Urinary bladder (tissue), 4 donors: Measurements from ENCODE around the gene ZNF565. TPM values are rescaled to one million over a fixed set of nuclear protein-coding genes. Genes with fewer than 3 reads are reported as not detected.
"Not testable (repeated sequence)": the region's sequence is repeated elsewhere in the genome, so short reads cannot be mapped to it uniquely, and the experiment has no call there.

ENCODE experiments used
- DNase-seq: peaks from one replicate; pipeline ENCODE4 v3.0.0-alpha.2; 2015; ENCODE audit errors: extremely low spot score
- H3K27ac ChIP-seq: one replicate; pipeline ENCODE4 v1.5.1; 2013; ENCODE audit warnings: low read depth, mild to moderate bottlenecking, moderate library complexity
- H3K36me3 ChIP-seq: one replicate; pipeline ENCODE4 v1.6.1; 2013; ENCODE audit warnings: mild to moderate bottlenecking, moderate library complexity; ENCODE audit not compliant: insufficient read depth
- H3K4me1 ChIP-seq: one replicate; pipeline ENCODE4 v1.6.1; 2013; ENCODE audit warnings: mild to moderate bottlenecking, moderate library complexity; ENCODE audit not compliant: insufficient read depth
- H3K4me3 ChIP-seq: one replicate; pipeline ENCODE4 v1.5.1; 2013; ENCODE audit warnings: low read depth, low read length
- WGBS: extraction: QIAGEN DNeasy Blood & Tissue Kit; methylation state at CpG from one replicate; pipeline ENCODE4 v1.1.7; 2013; 5-methylcytosine and 5-hydroxymethylcytosine counted together
- polyA plus RNA-seq: library from polyadenylated mRNA; stranded (reverse); fragments of 200-250 nt; gene quantifications from one replicate; pipeline ENCODE4 v1.2.3, GENCODE V29; 2013
- total RNA-seq: library from RNA; depleted of rRNA; stranded (reverse); fragments of >200 nt; gene quantifications from one replicate; pipeline ENCODE4 v1.2.3, GENCODE V29; 2014
- donor health status: healthy with polysubstance abuse.
- donor health status: healthy.

The ZNF565 gene
- total and polyA plus RNA-seq, 2 donors = 4.0 to 10.8 TPM

DNA sequence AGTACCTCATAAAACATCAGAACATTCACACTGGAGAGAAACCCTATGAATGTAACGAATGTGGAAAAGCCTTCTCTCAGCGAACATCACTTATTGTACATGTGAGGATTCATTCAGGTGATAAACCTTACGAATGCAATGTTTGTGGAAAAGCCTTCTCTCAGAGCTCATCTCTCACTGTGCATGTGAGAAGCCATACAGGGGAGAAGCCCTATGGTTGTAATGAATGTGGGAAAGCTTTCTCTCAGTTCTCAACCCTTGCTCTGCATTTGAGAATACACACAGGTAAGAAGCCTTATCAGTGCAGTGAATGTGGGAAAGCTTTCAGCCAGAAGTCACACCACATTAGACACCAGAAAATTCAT, 22.5 kb upstream of the ZNF565 start:
- no peak overlapping the region for H3K27ac ChIP-seq
- H3K36me3 ChIP-seq = peaks cover 24% of the 10 kb centered on the region
- DNase-seq = no peak
- H3K4me3 ChIP-seq = no peak overlapping the region
- WGBS = over 99% methylated on average over 3 of the region's 3 CpGs
- no peaks in the 10 kb centered on the region for H3K4me1 ChIP-seq

DNA sequence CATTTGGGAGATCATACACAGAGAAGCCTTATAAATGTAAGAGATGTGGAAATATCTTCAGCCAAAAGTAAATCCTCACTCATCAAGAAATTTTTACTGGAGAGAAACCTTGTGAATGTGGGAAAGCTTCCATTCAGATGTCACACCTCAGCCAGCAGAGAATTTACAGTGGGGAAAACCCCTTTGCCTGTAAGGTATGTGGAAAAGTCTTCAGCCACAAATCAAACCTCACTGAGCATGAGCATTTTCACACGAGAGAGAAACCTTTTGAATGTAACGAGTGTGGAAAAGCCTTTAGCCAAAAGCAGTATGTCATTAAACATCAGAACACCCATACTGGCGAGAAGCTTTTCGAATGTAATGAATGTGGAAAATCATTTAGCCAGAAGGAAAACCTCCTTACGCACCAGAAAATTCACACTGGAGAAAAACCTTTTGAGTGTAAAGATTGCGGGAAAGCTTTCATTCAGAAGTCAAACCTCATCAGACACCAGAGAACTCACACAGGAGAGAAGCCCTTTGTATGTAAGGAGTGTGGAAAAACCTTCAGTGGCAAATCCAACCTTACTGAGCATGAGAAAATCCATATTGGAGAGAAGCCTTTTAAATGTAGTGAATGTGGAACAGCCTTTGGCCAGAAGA, 22.0 kb upstream of the ZNF565 start:
- H3K36me3 ChIP-seq = peaks cover 26% of the 10 kb centered on the region
- no peak overlapping the region for H3K27ac ChIP-seq
- 97% methylated on average over 6 of the region's 6 CpGs for WGBS
- no peaks in the 10 kb centered on the region for H3K4me1 ChIP-seq
- no peak overlapping the region for H3K4me3 ChIP-seq
- DNase-seq = no peak

DNA sequence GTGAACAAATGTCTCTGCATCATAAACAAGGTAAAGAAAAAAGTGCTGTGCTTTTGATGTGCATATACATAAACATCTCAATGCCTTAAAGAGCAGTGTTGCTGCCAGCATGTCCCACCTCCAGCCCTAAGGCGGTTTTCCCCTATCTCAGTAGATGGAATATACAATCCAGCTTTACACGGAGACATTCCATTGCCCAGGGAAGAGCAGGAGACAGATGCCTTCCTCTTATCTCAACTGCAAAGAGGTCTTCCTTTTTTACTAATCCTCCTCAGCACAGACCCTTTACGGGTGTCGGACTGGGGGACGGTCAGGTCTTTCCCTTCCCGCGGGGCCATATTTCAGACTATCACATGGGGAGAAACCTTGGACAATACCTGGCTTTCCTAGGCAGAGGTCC, 19.2 kb upstream of the ZNF565 start:
- WGBS = 69% methylated on average over 7 of the region's 7 CpGs
- not testable (repeated sequence) for H3K27ac ChIP-seq, DNase-seq, H3K4me3 ChIP-seq, H3K4me1 ChIP-seq
- peaks cover 34% of the 10 kb centered on the region for H3K36me3 ChIP-seq

DNA sequence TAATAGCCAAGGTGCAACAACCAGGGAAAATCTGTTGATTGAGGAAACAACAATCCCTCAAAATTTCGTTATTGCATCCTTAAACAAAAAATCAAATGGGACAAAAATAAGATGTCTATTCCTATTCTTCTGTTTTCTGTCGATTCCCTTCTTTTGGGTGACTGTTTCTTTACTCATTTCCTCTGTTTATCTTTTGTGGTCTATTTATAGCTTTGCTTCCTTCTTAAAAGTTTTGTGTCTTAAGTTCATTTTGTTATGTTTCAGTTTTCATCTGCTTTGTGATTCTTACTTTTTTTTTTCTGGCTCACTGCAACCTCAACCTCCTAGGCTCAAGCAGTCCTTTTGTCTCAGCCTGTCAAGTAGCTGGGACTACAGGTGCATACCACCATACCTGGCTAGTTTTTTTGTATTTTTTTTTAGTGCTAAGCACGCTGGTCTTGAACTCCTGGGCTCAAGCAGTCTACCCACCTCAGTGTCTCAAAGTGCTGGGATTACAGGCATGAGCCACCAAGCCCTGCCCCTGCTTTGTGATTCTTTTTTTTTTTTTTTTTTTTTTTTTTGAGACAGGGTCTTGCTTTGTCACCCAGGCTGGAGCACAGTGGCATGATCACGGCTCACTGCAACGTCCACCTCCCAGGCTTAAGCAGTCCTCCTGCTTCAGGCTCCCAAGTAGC, 10.9 kb upstream of the ZNF565 start:
- 36% methylated on average over 5 of the region's 5 CpGs for WGBS

DNA sequence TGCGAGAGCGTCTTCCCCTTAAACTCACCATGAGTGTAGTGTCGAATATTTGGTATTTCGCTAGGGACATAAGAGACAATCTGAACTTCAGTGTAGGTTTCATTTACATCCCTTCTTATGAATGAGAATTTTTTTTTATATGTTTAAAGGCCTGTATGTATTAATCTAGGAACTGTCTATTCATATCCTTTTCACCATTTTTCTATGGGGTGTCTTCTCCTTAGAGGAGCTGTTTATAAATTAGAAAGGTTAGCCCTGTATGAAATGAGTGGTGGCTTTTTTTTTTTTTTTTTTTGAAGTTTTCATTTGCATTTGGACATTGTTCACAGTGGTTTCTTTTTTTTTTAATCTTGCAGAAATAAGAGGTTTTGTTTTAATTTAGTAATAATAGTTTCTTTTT, 8.0 kb upstream of the ZNF565 start:
- no peak overlapping the region for H3K27ac ChIP-seq
- H3K36me3 ChIP-seq = peaks cover 2% of the 10 kb centered on the region
- H3K4me1 ChIP-seq = no peaks in the 10 kb centered on the region
- WGBS = 97% methylated on average over 4 of the region's 4 CpGs
- no peak overlapping the region for H3K4me3 ChIP-seq
- DNase-seq = no peak

More for the DNA sequence above, 10.9 kb upstream of the ZNF565 start:
- Histone ChIP-seq H3K36me3 (peaks cover 5% of the 10 kb centered on the region), H3K27ac (no peak overlapping the region), H3K4me1 (no peaks in the 10 kb centered on the region), H3K4me3 (no peak overlapping the region)
- DNase-seq = no peak

DNA sequence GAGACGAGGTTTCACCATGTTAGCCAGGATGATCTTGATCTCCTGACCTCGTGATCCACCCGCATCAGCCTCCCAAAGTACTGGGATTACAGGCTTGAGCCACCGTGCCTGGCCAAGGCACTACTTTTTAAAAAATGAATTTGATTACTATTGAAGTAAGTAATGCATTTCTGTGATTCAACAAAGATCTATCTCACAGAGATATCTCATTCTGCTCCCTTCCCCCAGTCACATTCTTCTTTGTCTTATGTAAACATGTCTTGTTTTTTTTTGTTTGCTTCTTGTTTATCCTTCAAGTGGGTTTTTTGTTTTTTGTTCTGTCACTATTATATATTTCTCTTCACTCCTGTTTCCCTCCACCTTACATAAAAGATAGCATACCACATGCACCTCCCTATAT, 7.0 kb upstream of the ZNF565 start:
- 76% methylated on average over 4 of the region's 4 CpGs for WGBS
- Histone ChIP-seq H3K27ac (no peak overlapping the region), H3K36me3 (peaks cover 2% of the 10 kb centered on the region), H3K4me1 (no peaks in the 10 kb centered on the region), H3K4me3 (no peak overlapping the region)
- no peak for DNase-seq

DNA sequence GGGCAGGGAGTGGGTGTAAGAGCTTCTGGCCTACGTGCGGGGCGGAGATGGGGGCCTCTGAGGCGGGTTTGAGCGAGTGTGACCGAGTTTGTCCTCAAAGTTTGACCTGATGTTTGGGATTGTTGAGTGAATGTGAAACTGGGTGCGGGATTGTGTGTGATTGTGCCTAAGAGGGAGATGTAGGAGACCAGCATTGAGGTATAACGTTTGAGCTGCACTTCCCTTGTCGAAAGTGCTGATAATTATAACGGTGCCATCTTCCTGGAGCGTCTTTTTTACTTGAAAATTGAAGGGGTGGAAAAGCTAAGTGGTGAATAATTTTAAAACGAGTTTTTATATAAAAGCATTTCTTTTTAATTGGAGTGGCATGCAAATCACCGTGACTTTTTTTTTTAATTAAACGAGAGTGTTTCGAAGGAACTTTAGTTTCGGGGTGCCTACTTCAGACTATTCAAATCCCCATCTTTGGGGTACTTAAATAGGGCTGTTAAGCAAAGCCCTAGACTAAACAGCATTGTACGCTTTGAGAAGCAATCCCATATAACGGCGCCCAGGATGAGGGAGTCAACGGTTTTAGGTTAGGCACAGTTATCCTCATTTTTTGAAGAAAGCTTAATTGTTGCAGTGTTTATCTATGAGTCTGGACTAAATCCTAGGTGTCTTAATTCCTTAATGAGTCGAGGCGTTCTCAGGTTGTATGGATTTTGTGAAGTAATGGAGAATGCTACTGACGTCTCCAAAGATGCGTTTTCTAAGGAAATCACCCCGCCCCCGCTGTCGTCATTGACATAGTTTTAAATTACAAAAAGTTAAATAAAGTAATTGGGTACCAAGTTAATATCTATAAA, 1.0 kb upstream of the ZNF565 start:
- Histone ChIP-seq H3K27ac (peak overlapping the region; percentile 90), H3K36me3 (no peaks in the 10 kb centered on the region), H3K4me3 (peak overlapping the region; percentile 63), H3K4me1 (no peaks in the 10 kb centered on the region)
- WGBS = 1% methylated on average over 27 of the region's 27 CpGs
- DNase-seq = no peak

DNA sequence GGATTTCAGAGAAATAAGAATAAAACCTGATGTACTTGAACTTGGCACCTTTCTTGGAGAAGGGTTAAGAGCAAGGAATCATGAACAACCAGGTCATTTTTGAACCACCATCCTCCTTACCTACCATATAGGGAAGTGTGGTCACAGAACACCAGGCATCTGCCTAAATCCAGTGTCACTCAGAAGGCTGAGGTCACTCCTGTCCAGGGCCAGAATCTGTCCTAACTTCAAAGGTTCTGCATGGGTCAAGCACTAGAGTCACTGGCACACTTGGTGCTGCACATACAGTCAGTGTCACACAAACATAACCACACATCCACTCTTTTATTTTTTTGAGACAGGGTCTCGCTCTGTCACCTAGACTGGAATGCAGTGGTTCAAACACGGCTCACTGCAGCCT, 1.6 kb downstream of the ZNF565 start:
- no peak for DNase-seq
- Histone ChIP-seq H3K4me3 (no peak overlapping the region), H3K4me1 (no peaks in the 10 kb centered on the region), H3K27ac (no peak overlapping the region), H3K36me3 (no peaks in the 10 kb centered on the region)
- WGBS = 93% methylated on average over 2 of the region's 2 CpGs

DNA sequence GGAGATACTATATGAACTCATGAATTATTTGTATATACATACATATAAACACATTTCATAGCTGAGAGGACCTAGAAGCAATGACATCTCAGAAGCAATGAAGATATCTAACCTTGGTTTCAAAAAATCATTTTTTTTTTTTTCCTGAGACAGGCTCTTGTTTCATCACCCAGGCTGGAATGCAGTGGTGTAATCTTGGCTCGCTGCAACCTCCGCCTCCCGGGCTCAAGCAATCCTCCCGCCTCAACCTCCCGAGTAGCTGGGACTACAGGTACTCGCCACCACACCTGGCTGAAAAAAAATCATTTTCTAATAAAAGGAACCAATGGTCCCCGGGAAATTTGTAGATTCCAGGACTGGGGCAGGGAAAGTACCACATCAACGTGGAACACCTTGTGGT, 4.0 kb downstream of the ZNF565 start:
- H3K36me3 ChIP-seq = no peaks in the 10 kb centered on the region
- 93% methylated on average over 8 of the region's 8 CpGs for WGBS
- H3K27ac ChIP-seq = no peak overlapping the region
- DNase-seq = no peak
- no peaks in the 10 kb centered on the region for H3K4me1 ChIP-seq
- H3K4me3 ChIP-seq = no peak overlapping the region

DNA sequence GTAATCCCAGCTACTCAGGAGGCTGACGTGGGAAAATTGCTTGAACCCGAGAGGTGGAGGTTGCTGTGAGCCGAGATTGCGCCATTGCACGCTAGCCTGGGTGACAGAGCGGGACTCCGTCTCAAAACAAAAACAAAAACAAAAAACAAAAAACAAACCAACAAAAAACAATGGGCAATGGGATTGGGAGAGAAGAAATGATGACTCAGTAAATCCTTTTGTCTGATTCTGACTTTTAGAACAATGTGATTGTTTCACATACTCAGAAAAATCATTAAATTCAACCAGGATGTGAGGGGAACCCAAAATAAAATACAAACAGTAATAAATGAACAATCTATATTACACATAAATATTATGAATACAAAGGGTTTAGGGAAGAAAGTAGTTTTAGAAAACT, 5.1 kb downstream of the ZNF565 start:
- Histone ChIP-seq H3K27ac (no peak overlapping the region), H3K36me3 (no peaks in the 10 kb centered on the region), H3K4me1 (no peaks in the 10 kb centered on the region), H3K4me3 (no peak overlapping the region)
- no peak for DNase-seq
- 99% methylated on average over 7 of the region's 7 CpGs for WGBS

DNA sequence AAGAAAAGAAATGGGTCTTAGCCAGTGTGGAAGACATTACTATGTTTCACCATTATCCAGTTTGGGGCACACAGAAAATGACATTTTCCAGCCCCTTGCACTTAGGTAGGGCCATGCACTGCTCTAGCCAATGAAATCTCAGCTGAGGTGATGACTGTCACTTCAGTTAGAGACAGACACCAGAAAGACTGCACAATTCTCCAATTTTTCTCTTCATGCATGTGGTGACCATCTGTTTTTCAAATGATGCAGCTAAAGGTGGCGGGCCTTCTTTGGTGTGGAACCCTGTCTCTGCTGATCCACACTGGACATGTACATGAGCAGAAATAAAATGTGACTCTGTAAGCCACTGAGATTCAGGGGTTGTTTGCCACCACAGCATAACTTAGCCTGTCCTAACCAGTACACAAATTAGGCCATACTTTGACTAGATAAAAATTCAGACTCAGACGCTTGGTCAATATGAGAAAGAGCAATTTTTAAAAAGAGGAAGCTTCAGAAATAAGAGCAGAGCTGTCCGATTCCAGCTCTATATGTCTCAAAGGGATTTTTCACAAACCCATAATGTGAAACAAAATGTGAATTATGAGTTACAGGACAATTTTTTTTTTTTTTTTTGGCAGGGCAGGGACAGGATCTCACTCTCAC, 6.7 kb downstream of the ZNF565 start:
- Histone ChIP-seq H3K36me3 (no peaks in the 10 kb centered on the region), H3K4me1 (no peaks in the 10 kb centered on the region), H3K27ac (no peak overlapping the region), H3K4me3 (no peak overlapping the region)
- 89% methylated on average over 3 of the region's 3 CpGs for WGBS
- no peak for DNase-seq

DNA sequence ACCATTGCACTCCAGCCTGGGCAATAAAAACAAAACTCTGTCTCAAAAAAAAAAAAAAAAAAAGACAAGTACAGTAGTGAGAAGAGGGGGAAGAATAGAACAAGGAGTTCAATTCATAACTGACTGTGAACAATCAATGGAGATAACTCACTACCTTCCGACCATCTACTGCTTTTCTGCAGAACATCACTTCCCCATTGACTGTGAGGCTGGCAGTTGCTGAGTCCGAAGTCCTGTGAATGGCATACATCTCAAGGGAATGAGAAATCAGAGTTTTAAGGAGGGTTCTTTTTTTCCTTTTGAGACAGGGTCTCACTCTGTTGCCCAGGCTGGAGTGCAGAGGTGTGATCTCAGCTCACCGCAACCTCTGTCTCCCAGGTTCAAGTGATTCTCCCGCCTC, 11.2 kb downstream of the ZNF565 start:
- Histone ChIP-seq H3K4me1 (no peaks in the 10 kb centered on the region), H3K27ac (no peak overlapping the region), H3K36me3 (no peaks in the 10 kb centered on the region), H3K4me3 (no peak overlapping the region)
- no peak for DNase-seq
- WGBS = 96% methylated on average over 4 of the region's 4 CpGs

DNA sequence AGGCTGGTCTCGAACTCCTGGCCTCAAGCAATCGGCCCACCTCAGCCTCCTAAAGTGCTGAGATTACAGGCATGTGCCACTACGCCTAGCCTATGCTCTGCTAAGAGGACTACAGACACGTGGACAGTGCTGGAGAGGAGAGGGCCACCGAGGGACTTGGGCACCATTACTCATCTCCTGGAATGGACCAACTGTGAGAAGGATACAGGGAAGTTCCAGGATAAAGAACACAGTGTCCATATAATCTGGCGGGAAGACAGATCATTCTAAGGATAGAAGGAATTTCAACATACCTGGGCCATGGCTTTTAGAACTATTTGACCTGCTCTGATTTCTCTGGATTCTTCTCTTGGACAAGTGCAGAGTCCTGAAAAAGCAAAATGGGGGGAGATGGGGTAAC, 12.8 kb downstream of the ZNF565 start:
- no peak overlapping the region for H3K4me3 ChIP-seq
- 94% methylated on average over 6 of the region's 6 CpGs for WGBS
- no peaks in the 10 kb centered on the region for H3K4me1 ChIP-seq
- H3K36me3 ChIP-seq = no peaks in the 10 kb centered on the region
- DNase-seq = no peak
- H3K27ac ChIP-seq = no peak overlapping the region
